Trophoblast cell (in vitro differentiated cells and primary cell): ENCODE measurements around the gene MUSK.

Experiments
- DNase-seq, 2 donors: peaks; one replicate each; pipeline ENCODE4 v3.0.0-alpha.2; 2016
- H2AFZ ChIP-seq: 2 replicates; pipeline ENCODE4 v1.6.1; 2013; ENCODE audit warnings: low read length, moderate library complexity, mild to moderate bottlenecking; ENCODE audit not compliant: insufficient read depth, poor library complexity
- H2AK5ac ChIP-seq: 2 replicates; pipeline ENCODE4 v1.6.1; 2013; ENCODE audit warnings: mild to moderate bottlenecking, low read length
- H2BK120ac ChIP-seq: 2 replicates; pipeline ENCODE4 v1.6.1; 2013; ENCODE audit warnings: low read length, mild to moderate bottlenecking, moderate library complexity; ENCODE audit not compliant: insufficient read depth, poor library complexity
- H2BK12ac ChIP-seq: 2 replicates; pipeline ENCODE4 v1.6.1; 2013; ENCODE audit warnings: mild to moderate bottlenecking, low read length, moderate library complexity
- H2BK5ac ChIP-seq: 2 replicates; pipeline ENCODE4 v1.6.1; 2013; ENCODE audit warnings: low read length, low read depth, moderate library complexity, mild to moderate bottlenecking; ENCODE audit not compliant: poor library complexity
- H3K14ac ChIP-seq: 2 replicates; pipeline ENCODE4 v1.6.1; 2013; ENCODE audit warnings: mild to moderate bottlenecking, low read length
- H3K18ac ChIP-seq: 2 replicates; pipeline ENCODE4 v1.6.1; 2013; ENCODE audit warnings: mild to moderate bottlenecking, low read length
- H3K23ac ChIP-seq: 2 replicates; pipeline ENCODE4 v1.6.1; 2013; ENCODE audit warnings: low read length
- H3K27ac ChIP-seq: 2 replicates; pipeline ENCODE4 v1.5.1; 2013; ENCODE audit warnings: low read depth, mild to moderate bottlenecking, inconsistent platforms, low read length, moderate library complexity
- H3K27me3 ChIP-seq: 2 replicates; pipeline ENCODE4 v1.6.1; 2013; ENCODE audit warnings: inconsistent platforms, mild to moderate bottlenecking, low read length, moderate library complexity; ENCODE audit not compliant: insufficient read depth
- H3K36me3 ChIP-seq, 2 experiments: 1 replicate in 1 of 2; 2 replicates in 1 of 2; pipeline ENCODE4 v1.6.1; 2013; ENCODE audit warnings: low read length in 2 of 2, mild to moderate bottlenecking in 2 of 2, moderate library complexity in 1 of 2; ENCODE audit not compliant: insufficient read depth in 2 of 2, control insufficient read depth in 1 of 2
- H3K4ac ChIP-seq: 2 replicates; pipeline ENCODE4 v1.6.1; 2013; ENCODE audit warnings: low read depth, mild to moderate bottlenecking, low read length, moderate library complexity
- H3K4me1 ChIP-seq, 2 experiments: 1 replicate in 1 of 2; 2 replicates in 1 of 2; pipeline ENCODE4 v1.6.1; 2013; ENCODE audit warnings: low read length in 2 of 2, mild to moderate bottlenecking in 2 of 2, moderate library complexity in 1 of 2; ENCODE audit not compliant: insufficient read depth in 2 of 2, control insufficient read depth in 1 of 2
- H3K4me2 ChIP-seq: 2 replicates; pipeline ENCODE4 v1.6.1; 2013; ENCODE audit warnings: inconsistent platforms, mild to moderate bottlenecking, low read length, moderate library complexity
- H3K4me3 ChIP-seq: 2 replicates; pipeline ENCODE4 v1.5.1; 2013; ENCODE audit warnings: mild to moderate bottlenecking, low read depth, low read length, inconsistent platforms
- H3K79me1 ChIP-seq: one replicate; pipeline ENCODE4 v1.6.1; 2013; ENCODE audit warnings: low read length
- H3K79me2 ChIP-seq: 2 replicates; pipeline ENCODE4 v1.6.1; 2013; ENCODE audit warnings: low read length, mild to moderate bottlenecking; ENCODE audit not compliant: control insufficient read depth, insufficient read depth, poor library complexity
- H3K9ac ChIP-seq: 2 replicates; pipeline ENCODE4 v1.6.1; 2013; ENCODE audit warnings: mild to moderate bottlenecking, low read length
- H3K9me3 ChIP-seq: 2 replicates; pipeline ENCODE4 v1.6.1; 2013; ENCODE audit warnings: low read depth, mild to moderate bottlenecking, control low read depth, inconsistent platforms, low read length; ENCODE audit not compliant: insufficient read depth
- H4K12ac ChIP-seq: 2 replicates; pipeline ENCODE4 v1.6.1; 2013; ENCODE audit warnings: low read depth, mild to moderate bottlenecking, low read length, moderate library complexity
- H4K8ac ChIP-seq: 2 replicates; pipeline ENCODE4 v1.6.1; 2013; ENCODE audit warnings: low read depth, mild to moderate bottlenecking, low read length, moderate library complexity
- H4K91ac ChIP-seq: one replicate; pipeline ENCODE4 v1.6.1; 2013; ENCODE audit warnings: low read depth, mild to moderate bottlenecking, low read length, moderate library complexity
- WGBS: extraction: QIAGEN DNeasy Blood & Tissue Kit; methylation state at CpG from one replicate; pipeline ENCODE4 v1.1.7; 2013; ENCODE audit warnings: missing lambda C conversion rate; ENCODE audit not compliant: insufficient read length, insufficient coverage; ENCODE audit errors: extremely low coverage; 5-methylcytosine and 5-hydroxymethylcytosine counted together

Gene MUSK

GRCh38 chr9:110768886-110769285 is 100.3 kb downstream of the MUSK start:
- Histone ChIP-seq H3K36me3 (no peaks in the 10 kb centered on the region), H3K14ac (no peak overlapping the region), H3K4me2 (no peak overlapping the region), H2BK5ac (no peak overlapping the region), H3K18ac (no peak overlapping the region), H3K79me1 (no peaks in the 10 kb centered on the region), H3K79me2 (no peaks in the 10 kb centered on the region), H3K27ac (no peak overlapping the region), H2AFZ (no peak overlapping the region), H3K9me3 (no peaks in the 10 kb centered on the region), H2BK12ac (no peak overlapping the region), H3K4me3 (no peak overlapping the region), H4K12ac (no peak overlapping the region), H4K91ac (no peak overlapping the region), H2AK5ac (no peak overlapping the region), H3K4ac (no peak overlapping the region), H3K9ac (no peak overlapping the region), H3K4me1 (peaks cover 0 to 5% of the 10 kb centered on the region in 2 experiments), H3K27me3 (no peaks in the 10 kb centered on the region), H4K8ac (no peak overlapping the region), H3K23ac (no peak overlapping the region), H2BK120ac (no peak overlapping the region)
- no peak for DNase-seq
- WGBS = no CpG with 5 or more reads among the region's 2 CpGs

- H2AK5ac ChIP-seq = no peak overlapping the region
- H4K8ac ChIP-seq = no peak overlapping the region
- no CpG with 5 or more reads among the region's 3 CpGs for WGBS
- no peak overlapping the region for H2BK5ac ChIP-seq
- H3K4me2 ChIP-seq = no peak overlapping the region
- no peak overlapping the region for H3K9ac ChIP-seq
- H2AFZ ChIP-seq = no peak overlapping the region
- no peak overlapping the region for H3K18ac ChIP-seq
- peaks cover 0 to 3% of the 10 kb centered on the region in 2 experiments for H3K4me1 ChIP-seq
- no peaks in the 10 kb centered on the region for H3K36me3 ChIP-seq
- H3K79me2 ChIP-seq = no peaks in the 10 kb centered on the region
- no peak overlapping the region for H2BK12ac ChIP-seq
- no peak overlapping the region for H3K27ac ChIP-seq
- DNase-seq = no peak
- H4K12ac ChIP-seq = no peak overlapping the region
- H3K79me1 ChIP-seq = no peaks in the 10 kb centered on the region
- no peaks in the 10 kb centered on the region for H3K9me3 ChIP-seq
- no peak overlapping the region for H4K91ac ChIP-seq
- H3K23ac ChIP-seq = no peak overlapping the region
- no peak overlapping the region for H3K4me3 ChIP-seq
- H3K27me3 ChIP-seq = no peaks in the 10 kb centered on the region
- H3K14ac ChIP-seq = no peak overlapping the region
- H2BK120ac ChIP-seq = no peak overlapping the region
- H3K4ac ChIP-seq = no peak overlapping the region
Observed at GRCh38 chr9:110769667-110770066, 101.1 kb downstream of the MUSK start.

GRCh38 chr9:110775724-110776123 is 107.1 kb downstream of the MUSK start:
- Histone ChIP-seq H4K8ac (no peak overlapping the region), H3K27me3 (no peaks in the 10 kb centered on the region), H3K4ac (no peak overlapping the region), H4K12ac (no peak overlapping the region), H3K14ac (no peak overlapping the region), H3K23ac (no peak overlapping the region), H3K4me2 (no peak overlapping the region), H3K36me3 (no peaks in the 10 kb centered on the region), H3K79me2 (no peaks in the 10 kb centered on the region), H3K18ac (no peak overlapping the region), H4K91ac (no peak overlapping the region), H3K27ac (no peak overlapping the region), H3K9ac (no peak overlapping the region), H3K79me1 (no peaks in the 10 kb centered on the region), H3K4me3 (no peak overlapping the region), H2BK12ac (no peak overlapping the region), H2AK5ac (no peak overlapping the region), H3K4me1 (no peaks in the 10 kb centered on the region), H2BK120ac (no peak overlapping the region), H2AFZ (no peak overlapping the region), H2BK5ac (no peak overlapping the region), H3K9me3 (no peaks in the 10 kb centered on the region)
- WGBS = no CpG with 5 or more reads among the region's 5 CpGs
- no peak for DNase-seq

GRCh38 chr9:110776221-110776620 is 107.6 kb downstream of the MUSK start:
- no peak overlapping the region for H3K18ac ChIP-seq
- no peak overlapping the region for H3K4me3 ChIP-seq
- no peak overlapping the region for H4K12ac ChIP-seq
- no peaks in the 10 kb centered on the region for H3K79me2 ChIP-seq
- no peaks in the 10 kb centered on the region for H3K36me3 ChIP-seq
- no peaks in the 10 kb centered on the region for H3K27me3 ChIP-seq
- no peaks in the 10 kb centered on the region for H3K79me1 ChIP-seq
- H3K27ac ChIP-seq = no peak overlapping the region
- H4K8ac ChIP-seq = no peak overlapping the region
- H3K14ac ChIP-seq = no peak overlapping the region
- H3K9me3 ChIP-seq = no peaks in the 10 kb centered on the region
- no peak overlapping the region for H2BK12ac ChIP-seq
- no peak overlapping the region for H2BK120ac ChIP-seq
- no peak overlapping the region for H3K23ac ChIP-seq
- no peak overlapping the region for H2BK5ac ChIP-seq
- H3K4me1 ChIP-seq = no peaks in the 10 kb centered on the region
- no CpG with 5 or more reads among the region's 1 CpG for WGBS
- H3K4me2 ChIP-seq = no peak overlapping the region
- H2AFZ ChIP-seq = no peak overlapping the region
- no peak overlapping the region for H3K9ac ChIP-seq
- H2AK5ac ChIP-seq = no peak overlapping the region
- no peak for DNase-seq
- no peak overlapping the region for H4K91ac ChIP-seq
- no peak overlapping the region for H3K4ac ChIP-seq
